ENCODE measurements around the gene ARHGAP29. TPM values are rescaled to one million over a fixed set of nuclear protein-coding genes. Genes with fewer than 3 reads are reported as not detected.
A peak's percentile ranks its signal among the peaks of the same experiment; 100 is the strongest.

The ARHGAP29 gene
- total RNA-seq, 1 experiment from 2014 or later = 197 TPM

DNA sequence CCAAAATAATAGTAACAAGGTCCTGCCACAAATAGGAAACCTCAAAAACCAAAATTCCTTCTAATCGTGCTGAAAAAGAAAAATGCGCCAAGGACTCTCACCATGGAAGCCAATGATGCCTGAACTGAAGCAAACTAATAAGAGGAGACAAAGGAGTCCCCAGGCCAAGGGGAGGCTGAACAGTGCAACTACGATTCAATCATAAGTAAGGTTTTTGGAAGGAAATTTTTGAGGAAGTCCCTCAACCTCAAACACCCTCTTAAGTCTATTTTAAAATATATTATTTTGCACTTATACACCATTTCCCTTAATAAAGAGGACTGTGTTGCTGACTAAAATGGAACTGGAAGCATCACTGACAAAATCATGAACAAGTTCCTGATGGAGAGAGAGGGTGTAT, 1.7 kb upstream of the ARHGAP29 start:
- intact Hi-C loops (cut with micrococcal nuclease; ENCODE audit: unreplicated experiment) = loop anchor here (10.0 kb wide), 1 partner anchor 194 kb away; no protein-coding TSS in a partner anchor
- CTCF ChIA-PET = interaction anchor here (0.7 kb wide), 1 partner anchor 21 kb away, joined by 3 read pairs; no protein-coding TSS in a partner anchor

DNA sequence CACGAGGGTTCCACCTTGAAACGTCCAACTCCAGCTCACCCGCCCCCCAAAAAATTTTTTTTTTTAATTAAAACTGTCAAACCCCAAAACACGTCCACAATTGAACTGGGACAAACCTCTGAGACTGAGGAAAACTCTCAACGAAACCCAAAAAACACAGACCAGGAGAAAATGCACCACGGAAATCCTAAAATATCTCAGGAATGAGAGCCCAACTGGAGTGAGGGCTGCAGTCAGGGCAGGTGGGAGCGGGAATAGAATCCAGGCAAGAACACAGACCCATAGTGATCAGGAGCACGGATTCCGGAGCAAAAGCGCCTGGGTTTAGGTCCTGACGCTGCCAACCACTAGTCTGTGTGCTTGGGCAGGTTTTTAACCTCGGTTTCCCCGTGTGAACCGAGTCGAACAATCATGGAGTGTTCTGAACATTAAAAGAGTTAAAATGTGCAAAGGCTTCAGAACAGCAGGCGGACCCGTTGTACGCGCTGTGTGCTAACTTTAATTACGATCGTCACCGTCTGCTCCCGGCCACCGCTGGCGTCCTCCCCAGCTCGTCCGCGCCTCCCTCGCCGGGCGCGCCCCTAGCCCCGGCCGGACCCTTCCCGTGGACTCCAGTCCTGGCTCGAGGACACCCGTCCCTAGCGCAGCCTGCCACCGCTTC, 624 bp downstream of the ARHGAP29 start:
- ChIA-PET CTCF (interaction anchor here (1.0 kb wide), 1 partner anchor 99 kb away, joined by 4 read pairs; no protein-coding TSS in a partner anchor), POLR2A (interaction anchor here (0.6 to 1.5 kb wide), 10 partner anchors 8 to 211 kb away, joined by 3 to 11 read pairs (median 4); no protein-coding TSS in a partner anchor)
- no peaks in the 10 kb centered on the region for H3K9me3 ChIP-seq (ENCODE audit: control insufficient read depth, insufficient read depth, low read depth, low read length)
- DNase-seq (ENCODE audit: low read depth, low spot score) = no peak
- peak overlapping the region; percentile 98 for H3K27ac ChIP-seq (ENCODE audit: low read length)
- intact Hi-C loops (cut with micrococcal nuclease; ENCODE audit: unreplicated experiment) = loop anchor here (10.0 kb wide), 1 partner anchor 192 kb away; no protein-coding TSS in a partner anchor
- peaks cover 32% of the 10 kb centered on the region for H3K4me1 ChIP-seq (ENCODE audit: control insufficient read depth, insufficient read depth, low read length)
- no TSS peak for BruUV-seq (replicated peaks)
- peaks cover 9% of the 10 kb centered on the region for H3K36me3 ChIP-seq (ENCODE audit: control insufficient read depth, insufficient read depth, low read length)
- in situ Hi-C loops (cut with HindIII; ENCODE audit: low pct_unique_long_range_greater_than_20kb, low sequenced_read_pairs) = no loop called here
- ATAC-seq = peak; percentile 48
- H3K27me3 ChIP-seq (ENCODE audit: control insufficient read depth, insufficient read depth, low read length) = no peaks in the 10 kb centered on the region
- no peak for TF ChIP-seq TCF7L2 (IDR thresholded peaks at IDR 0.05; ENCODE audit: low read depth, low read length)
- 0 out of 2 replicates have a peak, but pooled peaks have one; percentile 41 for TF ChIP-seq SIN3A (IDR thresholded peaks at IDR 0.05; ENCODE audit: borderline replicate concordance, insufficient read depth, low read depth, low read length)
- TF ChIP-seq, protein P1, sequence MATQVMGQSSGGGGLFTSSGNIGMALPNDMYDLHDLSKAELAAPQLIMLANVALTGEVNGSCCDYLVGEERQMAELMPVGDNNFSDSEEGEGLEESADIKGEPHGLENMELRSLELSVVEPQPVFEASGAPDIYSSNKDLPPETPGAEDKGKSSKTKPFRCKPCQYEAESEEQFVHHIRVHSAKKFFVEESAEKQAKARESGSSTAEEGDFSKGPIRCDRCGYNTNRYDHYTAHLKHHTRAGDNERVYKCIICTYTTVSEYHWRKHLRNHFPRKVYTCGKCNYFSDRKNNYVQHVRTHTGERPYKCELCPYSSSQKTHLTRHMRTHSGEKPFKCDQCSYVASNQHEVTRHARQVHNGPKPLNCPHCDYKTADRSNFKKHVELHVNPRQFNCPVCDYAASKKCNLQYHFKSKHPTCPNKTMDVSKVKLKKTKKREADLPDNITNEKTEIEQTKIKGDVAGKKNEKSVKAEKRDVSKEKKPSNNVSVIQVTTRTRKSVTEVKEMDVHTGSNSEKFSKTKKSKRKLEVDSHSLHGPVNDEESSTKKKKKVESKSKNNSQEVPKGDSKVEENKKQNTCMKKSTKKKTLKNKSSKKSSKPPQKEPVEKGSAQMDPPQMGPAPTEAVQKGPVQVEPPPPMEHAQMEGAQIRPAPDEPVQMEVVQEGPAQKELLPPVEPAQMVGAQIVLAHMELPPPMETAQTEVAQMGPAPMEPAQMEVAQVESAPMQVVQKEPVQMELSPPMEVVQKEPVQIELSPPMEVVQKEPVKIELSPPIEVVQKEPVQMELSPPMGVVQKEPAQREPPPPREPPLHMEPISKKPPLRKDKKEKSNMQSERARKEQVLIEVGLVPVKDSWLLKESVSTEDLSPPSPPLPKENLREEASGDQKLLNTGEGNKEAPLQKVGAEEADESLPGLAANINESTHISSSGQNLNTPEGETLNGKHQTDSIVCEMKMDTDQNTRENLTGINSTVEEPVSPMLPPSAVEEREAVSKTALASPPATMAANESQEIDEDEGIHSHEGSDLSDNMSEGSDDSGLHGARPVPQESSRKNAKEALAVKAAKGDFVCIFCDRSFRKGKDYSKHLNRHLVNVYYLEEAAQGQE (IDR thresholded peaks at IDR 0.05; ENCODE audit: insufficient read depth in 1 of 2, low read depth in 2 of 2, low read length in 1 of 2) = no peak
- TF ChIP-seq POLR2AphosphoS5 (IDR thresholded peaks at IDR 0.05; ENCODE audit: low read depth, low read length) = peak; percentile 75
- TF ChIP-seq, protein P2, sequence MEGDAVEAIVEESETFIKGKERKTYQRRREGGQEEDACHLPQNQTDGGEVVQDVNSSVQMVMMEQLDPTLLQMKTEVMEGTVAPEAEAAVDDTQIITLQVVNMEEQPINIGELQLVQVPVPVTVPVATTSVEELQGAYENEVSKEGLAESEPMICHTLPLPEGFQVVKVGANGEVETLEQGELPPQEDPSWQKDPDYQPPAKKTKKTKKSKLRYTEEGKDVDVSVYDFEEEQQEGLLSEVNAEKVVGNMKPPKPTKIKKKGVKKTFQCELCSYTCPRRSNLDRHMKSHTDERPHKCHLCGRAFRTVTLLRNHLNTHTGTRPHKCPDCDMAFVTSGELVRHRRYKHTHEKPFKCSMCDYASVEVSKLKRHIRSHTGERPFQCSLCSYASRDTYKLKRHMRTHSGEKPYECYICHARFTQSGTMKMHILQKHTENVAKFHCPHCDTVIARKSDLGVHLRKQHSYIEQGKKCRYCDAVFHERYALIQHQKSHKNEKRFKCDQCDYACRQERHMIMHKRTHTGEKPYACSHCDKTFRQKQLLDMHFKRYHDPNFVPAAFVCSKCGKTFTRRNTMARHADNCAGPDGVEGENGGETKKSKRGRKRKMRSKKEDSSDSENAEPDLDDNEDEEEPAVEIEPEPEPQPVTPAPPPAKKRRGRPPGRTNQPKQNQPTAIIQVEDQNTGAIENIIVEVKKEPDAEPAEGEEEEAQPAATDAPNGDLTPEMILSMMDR (IDR thresholded peaks at IDR 0.05) = no peak
- peak overlapping the region; percentile 90 to 98 for H3K4me3 ChIP-seq (ENCODE audit: low read depth in 2 of 2, low read length in 2 of 2)

More for the DNA sequence above, 1.7 kb upstream of the ARHGAP29 start:
- H3K27me3 ChIP-seq (ENCODE audit: control insufficient read depth, insufficient read depth, low read length) = no peaks in the 10 kb centered on the region
- BruUV-seq (replicated peaks) = no TSS peak
- no peak for TF ChIP-seq SIN3A (IDR thresholded peaks at IDR 0.05; ENCODE audit: borderline replicate concordance, insufficient read depth, low read depth, low read length)
- TF ChIP-seq POLR2AphosphoS5 (IDR thresholded peaks at IDR 0.05; ENCODE audit: low read depth, low read length) = peak; percentile 42; the same call in 1 of the 2 replicates
- no peak for TF ChIP-seq TCF7L2 (IDR thresholded peaks at IDR 0.05; ENCODE audit: low read depth, low read length)
- TF ChIP-seq, protein P1 (IDR thresholded peaks at IDR 0.05; ENCODE audit: insufficient read depth in 1 of 2, low read depth in 2 of 2, low read length in 1 of 2) = no peak
- H3K27ac ChIP-seq (ENCODE audit: low read length) = peak overlapping the region; percentile 99
- peaks cover 36% of the 10 kb centered on the region for H3K4me1 ChIP-seq (ENCODE audit: control insufficient read depth, insufficient read depth, low read length)
- DNase-seq (ENCODE audit: low read depth, low spot score) = no peak
- in situ Hi-C loops (cut with HindIII; ENCODE audit: low pct_unique_long_range_greater_than_20kb, low sequenced_read_pairs) = no loop called here
- H3K4me3 ChIP-seq (ENCODE audit: low read depth in 2 of 2, low read length in 2 of 2) = peak overlapping the region; percentile 64 to 90; a peak in 3 of 4 replicates
- H3K9me3 ChIP-seq (ENCODE audit: control insufficient read depth, insufficient read depth, low read depth, low read length) = peaks cover 5% of the 10 kb centered on the region; the same call in 1 of the 2 replicates
- peaks cover 9% of the 10 kb centered on the region; the same call in 1 of the 2 replicates for H3K36me3 ChIP-seq (ENCODE audit: control insufficient read depth, insufficient read depth, low read length)
- no peak for ATAC-seq
- POLR2A ChIA-PET = interaction anchor here (0.7 to 2.3 kb wide), 2 partner anchors 8 to 87 kb away, joined by 3 to 25 read pairs; no protein-coding TSS in a partner anchor

Data from Panc1 (cell line).